Fibroblast of lung (primary cell): ENCODE measurements around the gene ANGPTL5.

Experiments
- EZH2 ChIP-seq: IDR thresholded peaks from 2 replicates; pipeline ENCODE4 v1.5.1; 2012; ENCODE audit warnings: low read length, control low read depth, mild to moderate bottlenecking; ENCODE audit errors: missing control alignments
- TF ChIP-seq, protein P1 (sequence below), 2 donors: IDR thresholded peaks in 1 of 2; conservative IDR thresholded peaks in 1 of 2; 1 replicate in 1 of 2; 2 replicates in 1 of 2; pipeline ENCODE4 v1.5.1; 2011 to 2012; ENCODE audit warnings: low read length in 2 of 2, control low read depth in 1 of 2, inconsistent platforms in 1 of 2, low read depth in 1 of 2, mild to moderate bottlenecking in 1 of 2

DNA sequence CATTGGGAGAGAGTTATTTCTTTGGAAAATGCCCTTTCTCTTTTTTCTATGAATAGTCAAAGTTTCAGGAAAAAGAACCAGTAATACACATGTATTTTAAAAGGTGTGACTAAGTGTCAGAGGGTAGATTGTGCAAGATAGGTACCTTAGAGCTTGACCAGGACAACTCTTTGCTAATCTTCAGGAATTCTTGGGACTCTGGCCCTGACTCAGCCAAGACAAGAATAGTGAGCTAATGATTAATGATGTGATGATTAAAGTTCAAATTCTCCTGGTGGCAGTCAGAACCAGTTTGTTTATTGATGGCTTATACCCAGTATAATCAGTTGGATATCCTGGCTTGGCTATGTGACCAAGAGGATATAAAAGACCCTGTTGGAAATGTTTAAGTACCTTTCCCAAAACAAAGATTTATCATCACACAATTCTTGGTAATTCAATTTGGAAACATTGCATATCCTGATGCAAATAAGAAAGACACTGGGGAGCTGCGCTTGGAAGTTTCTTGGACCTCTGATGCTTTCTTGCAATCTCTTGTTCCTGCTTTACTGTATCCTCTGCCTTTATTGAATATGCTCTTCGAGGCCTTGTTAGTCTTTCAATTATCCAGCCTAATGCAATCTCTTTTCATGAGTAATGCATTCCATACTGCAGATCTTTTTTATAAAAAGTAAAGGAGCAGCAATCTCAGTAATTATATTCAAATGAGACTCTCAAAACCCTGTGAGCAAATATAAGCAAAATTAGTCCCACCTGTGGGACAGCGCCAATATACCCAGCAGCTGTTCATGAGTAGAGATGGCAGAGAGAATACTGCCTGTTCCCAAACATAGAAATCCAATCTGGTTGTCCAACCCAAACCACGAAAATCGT is 49.5 kb downstream of the ANGPTL5 start:
- no peak for TF ChIP-seq EZH2
- TF ChIP-seq, protein P1, sequence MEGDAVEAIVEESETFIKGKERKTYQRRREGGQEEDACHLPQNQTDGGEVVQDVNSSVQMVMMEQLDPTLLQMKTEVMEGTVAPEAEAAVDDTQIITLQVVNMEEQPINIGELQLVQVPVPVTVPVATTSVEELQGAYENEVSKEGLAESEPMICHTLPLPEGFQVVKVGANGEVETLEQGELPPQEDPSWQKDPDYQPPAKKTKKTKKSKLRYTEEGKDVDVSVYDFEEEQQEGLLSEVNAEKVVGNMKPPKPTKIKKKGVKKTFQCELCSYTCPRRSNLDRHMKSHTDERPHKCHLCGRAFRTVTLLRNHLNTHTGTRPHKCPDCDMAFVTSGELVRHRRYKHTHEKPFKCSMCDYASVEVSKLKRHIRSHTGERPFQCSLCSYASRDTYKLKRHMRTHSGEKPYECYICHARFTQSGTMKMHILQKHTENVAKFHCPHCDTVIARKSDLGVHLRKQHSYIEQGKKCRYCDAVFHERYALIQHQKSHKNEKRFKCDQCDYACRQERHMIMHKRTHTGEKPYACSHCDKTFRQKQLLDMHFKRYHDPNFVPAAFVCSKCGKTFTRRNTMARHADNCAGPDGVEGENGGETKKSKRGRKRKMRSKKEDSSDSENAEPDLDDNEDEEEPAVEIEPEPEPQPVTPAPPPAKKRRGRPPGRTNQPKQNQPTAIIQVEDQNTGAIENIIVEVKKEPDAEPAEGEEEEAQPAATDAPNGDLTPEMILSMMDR (conservative IDR thresholded peaks at IDR 0.05 in 1 of 2, IDR thresholded peaks at IDR 0.05 in 1 of 2; ENCODE audit: low read depth in 1 of 2, low read length in 2 of 2), result no peak
